ENCODE data around the gene LGR4.
A peak's percentile ranks its signal among the peaks of the same experiment; 100 is the strongest.

The LGR4 gene

DNA sequence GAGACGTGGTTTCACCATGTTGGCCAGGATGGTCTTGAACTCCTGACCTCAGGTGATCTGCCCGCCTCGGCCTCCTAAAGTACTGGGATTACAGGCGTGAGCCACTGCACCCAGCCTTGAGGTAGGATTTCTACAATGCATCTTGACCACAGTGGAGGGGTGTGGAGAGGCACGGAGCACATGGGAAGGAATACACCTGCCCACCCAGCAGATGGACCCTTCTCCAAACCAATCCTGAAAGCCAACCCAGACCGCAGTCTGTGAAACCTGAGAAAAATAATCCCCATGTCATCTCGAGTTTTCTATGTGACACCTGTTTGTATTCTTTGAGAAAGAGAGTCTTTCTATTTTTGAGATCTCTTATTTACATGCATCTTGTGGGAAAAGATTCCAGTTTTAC is 32.5 kb downstream of the LGR4 start:
- H3K4me3 ChIP-seq (ENCODE audit: low read depth, low read length), result no peak overlapping the region
- no peak for DNase-seq (ENCODE audit: low read depth)

DNA sequence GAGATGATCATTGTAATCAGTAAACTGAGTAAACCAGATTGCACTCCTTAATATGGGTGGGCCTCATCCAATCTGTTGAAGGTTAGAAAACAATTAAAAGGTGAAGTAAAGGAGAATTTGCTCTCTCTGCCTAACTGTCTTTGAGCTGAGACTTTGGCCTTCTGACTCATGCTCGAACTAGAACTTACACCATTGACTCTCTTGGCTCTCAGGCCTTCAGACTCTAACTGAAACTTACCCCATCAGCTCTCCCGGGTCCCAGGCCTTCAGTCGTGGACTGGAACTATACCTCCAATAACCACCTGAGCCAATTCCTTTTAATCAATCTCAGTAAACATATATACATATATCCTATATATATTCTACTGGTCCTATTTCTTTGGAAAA is 34.0 kb downstream of the LGR4 start:
- no peak for DNase-seq (ENCODE audit: low read depth)
- no peak overlapping the region for H3K4me3 ChIP-seq (ENCODE audit: low read depth, low read length)

DNA sequence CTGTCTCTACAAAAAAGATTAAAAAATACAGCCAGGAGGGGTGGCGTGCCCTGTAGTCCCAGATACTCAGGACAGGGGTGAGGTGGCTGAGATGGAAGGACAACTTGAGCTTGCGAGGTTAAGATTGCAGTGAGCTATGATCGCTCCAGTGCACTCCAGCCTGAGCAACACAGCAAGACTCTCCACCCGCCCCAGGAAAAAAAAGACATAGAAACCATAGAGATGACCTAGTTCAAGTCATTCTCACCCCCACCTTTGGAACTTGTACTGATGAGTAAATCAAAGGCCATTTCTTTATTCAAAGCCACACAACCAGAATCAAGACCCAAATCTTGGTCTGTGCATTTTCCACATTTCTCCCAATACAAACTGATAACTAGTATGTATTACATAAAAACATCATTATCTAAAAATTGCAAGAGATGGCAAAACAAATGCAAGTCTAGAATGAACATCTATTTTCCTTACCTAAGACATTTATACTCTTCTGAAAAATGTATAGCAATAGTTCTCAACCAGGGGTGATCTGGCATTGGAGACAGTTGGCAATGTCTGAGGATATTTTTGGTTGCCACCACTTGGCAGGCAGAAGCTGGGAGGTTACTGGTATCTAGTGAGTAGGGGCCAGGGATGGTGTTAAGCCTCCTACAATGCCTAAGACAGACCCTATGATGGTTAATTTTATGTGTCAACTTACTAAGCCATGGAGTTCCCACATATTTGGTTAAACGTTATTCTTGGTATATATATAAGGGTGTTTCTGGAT is 34.6 kb downstream of the LGR4 start:
- no peak overlapping the region for H3K4me3 ChIP-seq (ENCODE audit: low read depth, low read length)
- DNase-seq (ENCODE audit: low read depth), result no peak

GRCh38 chr11:27436916-27437315 is 35.7 kb downstream of the LGR4 start:
- H3K4me3 ChIP-seq (ENCODE audit: low read depth, low read length), result no peak overlapping the region

GRCh38 chr11:27433742-27434141 is 38.8 kb downstream of the LGR4 start:
- H3K4me3 ChIP-seq (ENCODE audit: low read depth, low read length), result no peak overlapping the region
- DNase-seq (ENCODE audit: low read depth), result no peak

More at GRCh38 chr11:27436916-27437315, 35.7 kb downstream of the LGR4 start:
- no peak for DNase-seq (ENCODE audit: low read depth)

GRCh38 chr11:27431808-27432207 is 40.8 kb downstream of the LGR4 start:
- DNase-seq (ENCODE audit: low read depth), result no peak
- H3K4me3 ChIP-seq (ENCODE audit: low read depth, low read length), result no peak overlapping the region

- no peak for DNase-seq (ENCODE audit: low read depth)
- no peak overlapping the region for H3K4me3 ChIP-seq (ENCODE audit: low read depth, low read length)
These were observed 42.7 kb downstream of the LGR4 start for GRCh38 chr11:27429761-27430393.

DNA sequence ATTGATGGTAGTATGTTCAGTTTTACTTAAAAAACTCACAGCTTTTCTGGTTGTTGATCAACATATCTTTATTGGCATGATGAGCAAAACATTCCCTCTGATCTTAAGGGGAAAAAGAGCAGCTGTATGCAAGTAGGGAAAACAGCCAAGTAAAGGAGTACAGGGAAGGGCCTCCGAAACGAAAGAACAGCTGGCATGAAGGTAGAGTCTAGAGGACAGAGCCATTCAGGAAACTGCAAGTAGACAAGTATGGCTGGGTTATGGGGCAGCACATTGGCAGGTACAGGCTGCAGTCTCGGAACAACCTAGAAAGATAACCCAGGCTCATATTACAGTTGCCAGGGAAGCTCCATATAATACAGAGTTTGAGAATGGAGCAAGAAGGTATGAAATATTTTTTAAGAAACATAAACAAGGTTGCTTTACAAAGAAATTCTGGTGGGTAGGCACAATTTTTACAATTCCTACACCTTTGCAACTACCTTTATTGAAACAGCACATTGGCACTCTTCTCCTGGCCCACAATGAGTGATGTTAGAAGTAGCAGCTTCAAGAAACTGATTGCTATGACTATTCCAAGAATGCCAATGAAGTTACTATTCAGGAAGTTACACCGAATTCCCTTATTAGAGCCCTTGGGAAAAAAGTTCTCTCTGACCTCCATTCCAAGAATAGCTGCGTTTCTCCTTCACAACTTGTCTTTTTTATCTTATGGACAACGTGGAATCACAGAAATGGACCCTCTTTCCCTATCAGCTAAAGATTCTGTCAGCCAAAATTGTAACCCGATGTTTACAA is 45.2 kb downstream of the LGR4 start:
- DNase-seq (ENCODE audit: low read depth), result no peak
- H3K4me3 ChIP-seq (ENCODE audit: low read depth, low read length), result no peak overlapping the region

GRCh38 chr11:27425814-27426213 is 46.8 kb downstream of the LGR4 start:
- no peak for DNase-seq (ENCODE audit: low read depth)
- no peak overlapping the region for H3K4me3 ChIP-seq (ENCODE audit: low read depth, low read length)

DNA sequence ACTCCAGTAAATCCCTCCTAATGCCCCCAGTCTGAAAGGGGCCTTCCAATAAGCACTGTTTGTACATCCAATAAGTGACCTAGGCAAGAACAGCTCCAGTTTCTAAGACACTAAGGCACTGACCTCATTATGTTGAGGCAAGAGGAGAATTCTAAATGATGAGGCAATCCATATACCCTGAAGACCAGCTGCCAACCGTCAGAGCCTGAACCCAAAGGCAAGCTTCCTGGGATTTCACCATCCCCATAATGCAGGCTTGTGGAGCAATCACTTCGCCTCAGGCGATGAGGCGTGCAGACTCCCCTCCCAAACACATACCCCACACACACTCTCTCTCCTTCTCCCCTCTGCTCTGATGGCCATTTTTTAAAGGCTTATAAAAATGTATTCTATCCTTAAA is 49.5 kb downstream of the LGR4 start:
- no peak overlapping the region for H3K4me3 ChIP-seq (ENCODE audit: low read depth, low read length)
- DNase-seq (ENCODE audit: low read depth), result peak; percentile 94

DNA sequence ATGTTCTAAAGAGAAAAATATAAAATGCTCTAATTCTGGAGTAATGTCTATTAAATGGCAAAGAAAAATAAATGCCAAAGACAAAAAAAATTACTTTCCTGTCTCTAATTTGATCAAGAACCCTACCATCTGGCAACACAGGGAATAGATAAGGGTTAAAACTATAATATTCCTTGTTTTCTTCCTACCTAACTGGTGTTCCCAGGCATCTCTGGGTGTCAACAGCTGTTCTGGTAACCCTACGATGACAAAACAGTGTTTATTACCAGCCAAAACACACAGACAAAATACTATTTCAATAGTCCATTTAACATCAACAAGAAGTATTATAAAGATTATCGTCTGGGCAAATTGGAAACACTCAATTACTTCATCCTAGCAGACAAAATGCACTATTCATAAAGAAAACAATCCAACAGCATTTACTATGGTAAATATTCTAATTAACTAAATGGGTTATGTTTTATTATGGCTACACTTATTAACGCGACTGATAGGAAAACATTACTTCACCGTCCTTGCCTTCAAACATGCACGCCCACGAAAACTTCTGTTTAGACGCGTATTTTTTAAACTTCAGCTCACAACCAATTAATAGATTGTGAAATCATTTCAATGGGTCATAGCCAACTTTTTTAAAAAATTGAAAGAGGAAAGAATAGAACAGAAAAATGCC is 50.6 kb downstream of the LGR4 start:
- no peak for DNase-seq (ENCODE audit: low read depth)
- H3K4me3 ChIP-seq (ENCODE audit: low read depth, low read length), result no peak overlapping the region

- no peak for DNase-seq (ENCODE audit: low read depth)
- no peak overlapping the region for H3K4me3 ChIP-seq (ENCODE audit: low read depth, low read length)
These were observed 51.6 kb downstream of the LGR4 start for GRCh38 chr11:27420722-27421572.

DNA sequence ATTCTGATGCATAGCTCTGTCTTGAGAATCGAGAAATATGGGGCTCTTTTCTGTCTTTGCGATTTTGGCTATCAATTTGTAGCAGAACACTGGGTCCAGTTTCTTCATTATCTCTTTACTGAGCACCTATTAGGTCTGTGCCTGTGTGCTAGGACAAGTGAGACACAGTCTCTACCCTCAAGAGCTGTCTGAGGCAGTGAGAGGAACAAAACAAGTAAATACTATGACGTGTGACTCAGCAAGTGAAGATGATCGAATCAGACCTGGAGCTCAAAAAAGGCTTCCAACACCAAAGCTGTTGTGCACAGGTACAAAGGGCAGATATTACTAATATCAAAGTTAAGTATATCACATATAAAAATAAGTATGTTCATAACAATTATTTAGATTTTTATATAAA is 52.4 kb downstream of the LGR4 start:
- H3K4me3 ChIP-seq (ENCODE audit: low read depth, low read length), result no peak overlapping the region
- DNase-seq (ENCODE audit: low read depth), result no peak

DNA sequence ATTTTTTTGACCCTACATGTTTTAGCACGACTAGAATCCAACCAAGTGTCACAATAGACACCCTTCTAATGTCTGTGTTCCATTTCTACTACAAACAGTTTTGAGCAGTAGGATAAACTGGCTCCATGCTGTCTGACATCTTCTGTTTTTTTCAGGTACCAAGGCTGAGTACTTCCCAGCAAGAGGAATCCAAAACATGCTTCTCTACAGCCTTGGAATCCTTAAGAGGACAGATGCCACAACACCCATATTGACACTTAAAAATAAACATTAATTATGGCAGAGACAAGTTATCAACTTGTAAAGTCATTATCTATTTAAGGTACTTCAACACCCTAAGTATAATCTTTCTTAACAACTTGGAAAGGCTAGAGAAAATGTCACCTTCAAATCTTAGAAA is 54.2 kb downstream of the LGR4 start:
- no peak overlapping the region for H3K4me3 ChIP-seq (ENCODE audit: low read depth, low read length)
- no peak for DNase-seq (ENCODE audit: low read depth)

DNA sequence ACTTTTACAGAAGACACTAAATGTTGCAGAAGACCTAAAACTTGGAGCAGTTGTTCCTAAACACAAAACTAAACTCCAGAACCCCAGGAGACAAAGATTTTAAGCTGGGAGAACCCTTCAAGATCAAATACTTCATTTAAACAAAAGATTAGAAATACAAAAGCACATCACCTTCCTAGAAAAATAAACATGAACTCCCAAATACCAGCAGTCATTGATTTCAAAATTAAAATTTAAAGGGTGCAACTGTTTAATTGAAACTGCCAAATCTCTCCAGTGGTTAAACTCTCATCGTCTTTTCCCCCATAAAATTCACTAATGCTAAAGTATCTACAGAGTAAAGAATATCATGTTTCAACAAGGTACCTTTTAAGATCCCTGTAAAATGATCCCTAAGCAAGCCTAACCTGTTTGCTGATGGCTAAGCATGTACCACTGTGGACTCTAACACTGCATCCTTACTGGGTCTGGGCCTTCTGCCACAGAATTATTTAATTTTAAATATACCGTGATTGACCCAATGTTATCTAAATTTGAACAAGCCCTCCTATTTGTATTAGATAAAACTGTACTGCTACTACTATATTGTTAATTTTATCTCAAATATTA is 55.9 kb downstream of the LGR4 start:
- H3K4me3 ChIP-seq (ENCODE audit: low read depth, low read length), result no peak overlapping the region
- no peak for DNase-seq (ENCODE audit: low read depth)

DNA sequence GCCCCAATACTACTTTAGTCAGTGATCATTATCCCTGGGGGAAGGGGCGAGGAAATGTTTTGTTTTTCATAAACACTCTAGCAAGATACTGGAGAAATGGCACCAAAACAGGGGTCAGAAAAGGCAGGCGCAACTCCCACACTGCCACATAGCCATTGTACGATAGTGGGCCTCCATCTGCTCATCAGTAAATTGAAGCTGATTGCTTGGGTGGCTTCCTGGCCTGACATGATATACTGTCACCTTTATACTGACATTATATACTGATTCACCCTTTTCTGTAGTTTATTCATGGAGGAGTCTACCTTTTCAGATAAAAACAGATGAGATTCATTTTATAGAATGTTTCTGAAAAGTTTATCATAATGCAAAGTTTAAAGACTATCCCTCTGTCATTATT is 57.9 kb downstream of the LGR4 start:
- H3K4me3 ChIP-seq (ENCODE audit: low read depth, low read length), result no peak overlapping the region
- DNase-seq (ENCODE audit: low read depth), result no peak

- H3K4me3 ChIP-seq (ENCODE audit: low read depth, low read length), result no peak overlapping the region
- DNase-seq (ENCODE audit: low read depth), result no peak
These were observed 59.4 kb downstream of the LGR4 start for GRCh38 chr11:27413218-27413617.

DNA sequence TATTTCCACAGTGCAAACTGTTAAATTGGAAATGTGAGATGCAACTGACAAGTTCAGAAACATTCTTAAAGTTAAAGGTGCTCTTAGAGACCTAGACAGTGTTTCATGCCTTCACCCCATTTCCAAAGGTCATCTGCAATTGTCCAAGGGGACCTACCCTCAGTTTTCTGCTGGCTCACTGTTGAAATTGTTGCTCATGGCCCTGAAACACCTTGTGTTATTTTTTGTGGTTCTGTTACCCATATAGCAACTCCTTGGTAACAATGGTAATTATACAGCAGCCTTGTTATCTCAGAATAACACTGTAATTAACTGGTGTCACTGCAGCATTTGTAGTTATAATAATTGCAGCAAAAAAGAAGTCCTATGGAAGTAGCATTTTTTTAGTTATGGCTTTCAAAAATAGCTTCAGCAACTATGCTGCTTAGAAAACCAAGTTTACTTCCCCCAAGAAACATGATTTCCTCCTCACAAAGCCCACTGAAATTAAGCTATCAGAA is 60.3 kb downstream of the LGR4 start:
- no peak overlapping the region for H3K4me3 ChIP-seq (ENCODE audit: low read depth, low read length)
- DNase-seq (ENCODE audit: low read depth), result no peak

DNA sequence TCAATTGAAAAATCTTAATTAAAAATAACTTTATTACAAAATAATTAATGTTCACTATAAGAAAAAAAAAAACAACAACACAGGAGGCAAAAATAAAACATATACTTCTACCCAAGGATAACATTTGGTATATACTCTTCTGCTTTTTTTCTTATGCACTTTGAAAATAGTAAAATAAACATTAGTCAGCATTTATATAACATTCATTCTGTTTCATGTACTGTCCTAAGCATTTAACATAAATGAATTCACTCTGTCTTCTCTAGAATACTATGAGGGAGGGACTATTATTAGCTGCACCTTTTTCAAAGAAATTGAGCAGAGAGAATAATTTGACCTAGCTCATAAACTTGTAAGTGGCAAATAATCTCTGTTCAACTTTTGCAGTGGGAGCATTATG is 61.3 kb downstream of the LGR4 start:
- no peak overlapping the region for H3K4me3 ChIP-seq (ENCODE audit: low read depth, low read length)
- no peak for DNase-seq (ENCODE audit: low read depth)

Measured in skeletal muscle cell (primary cell).